ENCODE measurements around the gene CASP8AP2.

Gene CASP8AP2

DNA sequence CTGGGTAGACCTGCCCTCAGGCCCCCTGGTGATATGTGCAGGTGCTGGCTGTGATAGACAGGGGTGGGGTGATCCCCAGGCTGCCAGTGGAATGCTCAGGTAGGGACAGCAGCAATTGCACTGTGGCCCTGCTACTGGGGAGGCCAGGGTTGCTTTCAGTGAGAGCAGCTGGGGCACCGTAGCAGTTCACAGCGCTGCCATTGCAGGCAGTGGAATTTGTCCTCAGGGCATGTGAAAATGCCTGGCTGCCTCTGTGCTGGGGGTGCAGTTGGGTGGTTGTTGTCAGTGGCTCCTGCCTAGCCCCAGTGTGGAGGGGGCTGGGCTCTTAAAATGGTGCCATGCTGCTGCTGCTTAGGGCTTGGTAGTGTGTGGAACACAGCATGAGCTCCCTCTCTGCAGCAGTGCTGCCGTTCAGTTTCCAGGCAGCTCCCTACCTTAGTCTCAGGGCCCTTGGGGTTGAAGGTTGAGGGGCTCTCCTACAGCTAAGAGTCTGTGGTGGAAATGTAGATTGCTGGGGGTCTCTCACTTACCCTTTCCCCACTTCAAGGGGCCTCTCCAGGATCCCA is 88.2 kb downstream of the CASP8AP2 start:
- TF ChIP-seq, protein P1, sequence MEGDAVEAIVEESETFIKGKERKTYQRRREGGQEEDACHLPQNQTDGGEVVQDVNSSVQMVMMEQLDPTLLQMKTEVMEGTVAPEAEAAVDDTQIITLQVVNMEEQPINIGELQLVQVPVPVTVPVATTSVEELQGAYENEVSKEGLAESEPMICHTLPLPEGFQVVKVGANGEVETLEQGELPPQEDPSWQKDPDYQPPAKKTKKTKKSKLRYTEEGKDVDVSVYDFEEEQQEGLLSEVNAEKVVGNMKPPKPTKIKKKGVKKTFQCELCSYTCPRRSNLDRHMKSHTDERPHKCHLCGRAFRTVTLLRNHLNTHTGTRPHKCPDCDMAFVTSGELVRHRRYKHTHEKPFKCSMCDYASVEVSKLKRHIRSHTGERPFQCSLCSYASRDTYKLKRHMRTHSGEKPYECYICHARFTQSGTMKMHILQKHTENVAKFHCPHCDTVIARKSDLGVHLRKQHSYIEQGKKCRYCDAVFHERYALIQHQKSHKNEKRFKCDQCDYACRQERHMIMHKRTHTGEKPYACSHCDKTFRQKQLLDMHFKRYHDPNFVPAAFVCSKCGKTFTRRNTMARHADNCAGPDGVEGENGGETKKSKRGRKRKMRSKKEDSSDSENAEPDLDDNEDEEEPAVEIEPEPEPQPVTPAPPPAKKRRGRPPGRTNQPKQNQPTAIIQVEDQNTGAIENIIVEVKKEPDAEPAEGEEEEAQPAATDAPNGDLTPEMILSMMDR (IDR thresholded peaks at IDR 0.05; ENCODE audit: borderline replicate concordance, control extremely low read depth, extremely low read depth, insufficient read depth, missing control alignments) = no peak
- in situ Hi-C loops (cut with MboI; ENCODE audit: low sequenced_read_pairs, unreplicated experiment) = no loop called here
- no peak for DNase-seq (ENCODE audit: low spot score)

All from GM13976 (cell line).